VCaP (cell line): ENCODE measurements around the gene COPZ1.

Experiments used
- H3K27ac ChIP-seq: fragments of 450-650 bp; 2 replicates; pipeline ENCODE4 v1.5.1; 2017
- CTCF ChIP-seq: fragments of 450-650 bp; conservative IDR thresholded peaks from 2 replicates; pipeline ENCODE4 v1.5.1; 2017; ENCODE audit warnings: mild to moderate bottlenecking, moderate library complexity

Gene COPZ1

GRCh38 chr12:54388237-54389133 lies 63.6 kb downstream of the COPZ1 start:
- peak overlapping the region; percentile 95 for H3K27ac ChIP-seq
- TF ChIP-seq CTCF, result no peak

- H3K27ac ChIP-seq, result peak overlapping the region; percentile 95
- no peak for TF ChIP-seq CTCF
Measured at GRCh38 chr12:54389134-54389508, 64.2 kb downstream of the COPZ1 start.

- H3K27ac ChIP-seq, result peak overlapping the region; percentile 95
- no peak for TF ChIP-seq CTCF
Measured at GRCh38 chr12:54389607-54390175, 64.8 kb downstream of the COPZ1 start.

GRCh38 chr12:54390176-54390667 lies 65.3 kb downstream of the COPZ1 start:
- no peak for TF ChIP-seq CTCF
- peak overlapping the region; percentile 95 for H3K27ac ChIP-seq

- TF ChIP-seq CTCF, result peak; percentile 40
- H3K27ac ChIP-seq, result peak overlapping the region; percentile 95; the same call in 1 of the 2 replicates
Measured at GRCh38 chr12:54390668-54391551, 66.0 kb downstream of the COPZ1 start.

GRCh38 chr12:54392485-54393206 lies 67.7 kb downstream of the COPZ1 start:
- H3K27ac ChIP-seq, result no peak overlapping the region
- TF ChIP-seq CTCF, result no peak
